T-helper 2 cell treated with Interferon-gamma antibody and Interleukin-4, amounts not matched to agents 5 μg/mL and 100 μg/mL, for 36 hours (primary cell): Measurements from ENCODE around the gene OR6C65.
"Not testable (repeated sequence)": the region's sequence is repeated elsewhere in the genome, so short reads cannot be mapped to it uniquely, and the experiment has no call there.

ENCODE experiments used
- DNase-seq: peaks from one replicate; pipeline ENCODE4 v3.0.0; 2021; ENCODE audit warnings: low spot score
- H3K27ac Mint-ChIP-seq: one replicate; pipeline ENCODE4 v1.8.0; 2021; ENCODE audit warnings: mild to moderate bottlenecking, mixed read lengths
- H3K27me3 Mint-ChIP-seq: one replicate; pipeline ENCODE4 v1.8.0; 2021; ENCODE audit warnings: low read depth, mixed read lengths
- H3K36me3 Mint-ChIP-seq: one replicate; pipeline ENCODE4 v1.8.0; 2021; ENCODE audit warnings: low read depth, mixed read lengths
- H3K4me1 Mint-ChIP-seq: one replicate; pipeline ENCODE4 v1.8.0; 2021; ENCODE audit warnings: low read depth, mixed read lengths
- H3K4me3 Mint-ChIP-seq: one replicate; pipeline ENCODE4 v1.8.0; 2022; ENCODE audit warnings: mild to moderate bottlenecking, moderate library complexity, mixed read lengths
- H3K9me3 Mint-ChIP-seq: one replicate; pipeline ENCODE4 v1.8.0; 2021; ENCODE audit warnings: mixed read lengths

The OR6C65 gene

GRCh38 chr12:55416961-55417360 is 16.6 kb downstream of the OR6C65 start:
- no peaks in the 10 kb centered on the region for H3K36me3 Mint-ChIP-seq
- H3K27ac Mint-ChIP-seq: no peak overlapping the region
- H3K9me3 Mint-ChIP-seq: no peaks in the 10 kb centered on the region
- H3K27me3 Mint-ChIP-seq: peaks cover 34% of the 10 kb centered on the region
- H3K4me1 Mint-ChIP-seq: no peaks in the 10 kb centered on the region
- no peak overlapping the region for H3K4me3 Mint-ChIP-seq
- DNase-seq: no peak

- peaks cover 24% of the 10 kb centered on the region for H3K27me3 Mint-ChIP-seq
- no peaks in the 10 kb centered on the region for H3K4me1 Mint-ChIP-seq
- H3K36me3 Mint-ChIP-seq: no peaks in the 10 kb centered on the region
- no peak overlapping the region for H3K4me3 Mint-ChIP-seq
- no peaks in the 10 kb centered on the region for H3K9me3 Mint-ChIP-seq
- H3K27ac Mint-ChIP-seq: no peak overlapping the region
- DNase-seq: no peak
These were observed 20.1 kb downstream of the OR6C65 start for GRCh38 chr12:55420307-55420962.

- Mint-ChIP-seq H3K9me3 (no peaks in the 10 kb centered on the region), H3K27me3 (no peaks in the 10 kb centered on the region), H3K27ac (no peak within 1 kb of the TSS), H3K4me3 (no peak within 1 kb of the TSS), H3K4me1 (no peaks in the 10 kb centered on the region), H3K36me3 (no peaks in the 10 kb centered on the region)
- no peak for DNase-seq
These were observed 25.6 kb downstream of the OR6C65 start, which contains the start of gene OR6C76 for GRCh38 chr12:55425954-55426353. Gene OR6C76 (plus strand): TSS chr12:55426254. CDS start chr12:55426254, 0 bp downstream.

GRCh38 chr12:55428331-55429243 is 28.3 kb downstream of the OR6C65 start:
- Mint-ChIP-seq H3K36me3 (no peaks in the 10 kb centered on the region), H3K27ac (no peak overlapping the region), H3K4me3 (no peak overlapping the region), H3K4me1 (no peaks in the 10 kb centered on the region), H3K9me3 (no peaks in the 10 kb centered on the region), H3K27me3 (no peaks in the 10 kb centered on the region)
- no peak for DNase-seq

- H3K4me3 Mint-ChIP-seq, H3K9me3 Mint-ChIP-seq, H3K27ac Mint-ChIP-seq, DNase-seq, H3K36me3 Mint-ChIP-seq, H3K4me1 Mint-ChIP-seq, H3K27me3 Mint-ChIP-seq: not testable (repeated sequence)
These were observed 40.9 kb downstream of the OR6C65 start for GRCh38 chr12:55441233-55441632.

- Mint-ChIP-seq H3K4me1 (no peaks in the 10 kb centered on the region), H3K27ac (no peak within 1 kb of the TSS), H3K36me3 (no peaks in the 10 kb centered on the region), H3K4me3 (no peak within 1 kb of the TSS), H3K9me3 (peaks cover 10% of the 10 kb centered on the region), H3K27me3 (no peaks in the 10 kb centered on the region)
- DNase-seq: no peak
These were observed 43.4 kb downstream of the OR6C65 start, which contains the start of gene OR6C2 for GRCh38 chr12:55443776-55444175. Gene OR6C2 (plus strand): TSS chr12:55444076. CDS start chr12:55452214, 8,138 bp downstream.

GRCh38 chr12:55445357-55445756 is 45.0 kb downstream of the OR6C65 start:
- Mint-ChIP-seq H3K4me1 (no peaks in the 10 kb centered on the region), H3K9me3 (peaks cover 7% of the 10 kb centered on the region), H3K36me3 (no peaks in the 10 kb centered on the region), H3K27ac (no peak overlapping the region), H3K27me3 (no peaks in the 10 kb centered on the region), H3K4me3 (no peak overlapping the region)
- DNase-seq: no peak

GRCh38 chr12:55446326-55446725 is 46.0 kb downstream of the OR6C65 start:
- DNase-seq: no peak
- Mint-ChIP-seq H3K36me3 (no peaks in the 10 kb centered on the region), H3K27ac (no peak overlapping the region), H3K9me3 (peaks cover 6% of the 10 kb centered on the region), H3K4me1 (no peaks in the 10 kb centered on the region), H3K4me3 (no peak overlapping the region), H3K27me3 (no peaks in the 10 kb centered on the region)

- no peaks in the 10 kb centered on the region for H3K27me3 Mint-ChIP-seq
- H3K4me3 Mint-ChIP-seq: no peak overlapping the region
- H3K27ac Mint-ChIP-seq: no peak overlapping the region
- DNase-seq: no peak
- no peaks in the 10 kb centered on the region for H3K4me1 Mint-ChIP-seq
- no peaks in the 10 kb centered on the region for H3K36me3 Mint-ChIP-seq
- H3K9me3 Mint-ChIP-seq: no peaks in the 10 kb centered on the region
These were observed 48.5 kb downstream of the OR6C65 start for GRCh38 chr12:55448825-55449224.
